Measurements from ENCODE around the gene TRIM71. TPM values are rescaled to one million over a fixed set of nuclear protein-coding genes. Genes with fewer than 3 reads are reported as not detected.
A peak's percentile ranks its signal among the peaks of the same experiment; 100 is the strongest.
"Not testable (repeated sequence)": the region's sequence is repeated elsewhere in the genome, so short reads cannot be mapped to it uniquely, and the experiment has no call there.

The TRIM71 gene
- not detected in 2 replicates for total RNA-seq

- DNase-seq (ENCODE audit: low read depth, low spot score), result no peak
These were observed at the start of gene TRIM71 for GRCh38 chr3:32817558-32818228. Gene TRIM71, plus strand, starts transcription at chr3:32817997. Its CDS starts 84 bp downstream, at chr3:32818081.

- no peak for DNase-seq (ENCODE audit: low read depth, low spot score)
These were observed 39.4 kb upstream of the TRIM71 start for GRCh38 chr3:32778389-32778788.

- no peak for DNase-seq (ENCODE audit: low read depth, low spot score)
These were observed 37.6 kb upstream of the TRIM71 start for GRCh38 chr3:32780071-32780734.

- no peak for DNase-seq (ENCODE audit: low read depth, low spot score)
These were observed 37.0 kb upstream of the TRIM71 start for GRCh38 chr3:32780735-32781210.

- peak; percentile 26 for DNase-seq (ENCODE audit: low read depth, low spot score)
These were observed 36.4 kb upstream of the TRIM71 start for GRCh38 chr3:32781211-32781968.

GRCh38 chr3:32781969-32782270 is 35.9 kb upstream of the TRIM71 start:
- not testable (repeated sequence) for DNase-seq (ENCODE audit: low read depth, low spot score)

GRCh38 chr3:32782407-32782806 is 35.4 kb upstream of the TRIM71 start:
- no peak for DNase-seq (ENCODE audit: low read depth, low spot score)

- DNase-seq (ENCODE audit: low read depth, low spot score), result no peak
These were observed 26.0 kb upstream of the TRIM71 start for GRCh38 chr3:32791833-32792232.

- no peak for DNase-seq (ENCODE audit: low read depth, low spot score)
These were observed 23.1 kb upstream of the TRIM71 start for GRCh38 chr3:32794487-32795308.

- DNase-seq (ENCODE audit: low read depth, low spot score), result not testable (repeated sequence)
These were observed 21.3 kb upstream of the TRIM71 start for GRCh38 chr3:32796384-32796950.

- DNase-seq (ENCODE audit: low read depth, low spot score), result no peak
These were observed 20.0 kb upstream of the TRIM71 start for GRCh38 chr3:32797776-32798175.

GRCh38 chr3:32801440-32801839 is 16.4 kb upstream of the TRIM71 start:
- DNase-seq (ENCODE audit: low read depth, low spot score), result not testable (repeated sequence)

GRCh38 chr3:32813180-32813579 is 4.6 kb upstream of the TRIM71 start:
- no peak for DNase-seq (ENCODE audit: low read depth, low spot score)

GRCh38 chr3:32814361-32814760 is 3.4 kb upstream of the TRIM71 start:
- no peak for DNase-seq (ENCODE audit: low read depth, low spot score)

- no peak for DNase-seq (ENCODE audit: low read depth, low spot score)
These were observed 1.9 kb upstream of the TRIM71 start for GRCh38 chr3:32815841-32816438.

GRCh38 chr3:32816439-32817256 is 1.1 kb upstream of the TRIM71 start:
- DNase-seq (ENCODE audit: low read depth, low spot score), result no peak

- no peak for DNase-seq (ENCODE audit: low read depth, low spot score)
These were observed 590 bp upstream of the TRIM71 start for GRCh38 chr3:32817257-32817557.

- no peak for DNase-seq (ENCODE audit: low read depth, low spot score)
These were observed 602 bp downstream of the TRIM71 start for GRCh38 chr3:32818229-32818969.

- no peak for DNase-seq (ENCODE audit: low read depth, low spot score)
These were observed 1.2 kb downstream of the TRIM71 start for GRCh38 chr3:32818970-32819511.
